NB4 (cell line): ENCODE results near the gene PGR.

Experiments used
- DNase-seq: peaks from one replicate; pipeline ENCODE4 v3.0.0; 2010; ENCODE audit warnings: low read depth
- H3K4me3 ChIP-seq: one replicate; pipeline ENCODE4 v1.5.1; 2011; ENCODE audit warnings: mild to moderate bottlenecking, low read depth, low read length, moderate library complexity
- MYC ChIP-seq: IDR thresholded peaks from 2 replicates; pipeline ENCODE4 v1.6.1; 2011; ENCODE audit warnings: low read depth, low read length
- POLR2A ChIP-seq: IDR thresholded peaks from 2 replicates; pipeline ENCODE4 v1.6.1; 2011; ENCODE audit warnings: mild to moderate bottlenecking; ENCODE audit not compliant: insufficient read length; ENCODE audit errors: extremely low read depth
- TF ChIP-seq, protein P1 (sequence below): IDR thresholded peaks from 2 replicates; pipeline ENCODE4 v1.6.1; 2011; ENCODE audit warnings: low read depth, low read length
- TF ChIP-seq, protein P2 (sequence below): IDR thresholded peaks from one replicate; pipeline ENCODE4 v1.5.1; 2012; ENCODE audit warnings: low read depth, low read length

The PGR gene

DNA sequence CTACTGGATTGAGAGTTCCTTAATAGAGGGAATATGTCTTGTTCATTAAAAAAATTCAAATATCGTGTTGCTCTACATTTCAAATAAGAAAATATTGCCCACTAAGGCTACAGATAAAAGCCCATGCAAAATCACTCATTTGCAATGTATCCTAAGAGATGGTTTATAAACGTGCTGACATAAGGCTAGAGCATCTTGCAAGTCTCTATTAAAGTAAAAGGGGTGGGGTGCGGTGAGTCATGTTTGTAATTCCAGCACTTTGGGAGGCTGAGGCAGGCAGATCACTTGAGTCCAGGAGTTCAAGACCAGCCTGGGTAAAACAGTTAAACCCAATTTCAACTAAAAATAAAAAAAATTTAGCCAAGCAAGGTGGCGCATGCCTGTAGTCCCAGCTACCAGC, 70.3 kb downstream of the PGR start:
- TF ChIP-seq MYC (no peak), POLR2A (no peak)
- TF ChIP-seq, protein P1, sequence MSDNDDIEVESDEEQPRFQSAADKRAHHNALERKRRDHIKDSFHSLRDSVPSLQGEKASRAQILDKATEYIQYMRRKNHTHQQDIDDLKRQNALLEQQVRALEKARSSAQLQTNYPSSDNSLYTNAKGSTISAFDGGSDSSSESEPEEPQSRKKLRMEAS: no peak
- TF ChIP-seq, protein P2, sequence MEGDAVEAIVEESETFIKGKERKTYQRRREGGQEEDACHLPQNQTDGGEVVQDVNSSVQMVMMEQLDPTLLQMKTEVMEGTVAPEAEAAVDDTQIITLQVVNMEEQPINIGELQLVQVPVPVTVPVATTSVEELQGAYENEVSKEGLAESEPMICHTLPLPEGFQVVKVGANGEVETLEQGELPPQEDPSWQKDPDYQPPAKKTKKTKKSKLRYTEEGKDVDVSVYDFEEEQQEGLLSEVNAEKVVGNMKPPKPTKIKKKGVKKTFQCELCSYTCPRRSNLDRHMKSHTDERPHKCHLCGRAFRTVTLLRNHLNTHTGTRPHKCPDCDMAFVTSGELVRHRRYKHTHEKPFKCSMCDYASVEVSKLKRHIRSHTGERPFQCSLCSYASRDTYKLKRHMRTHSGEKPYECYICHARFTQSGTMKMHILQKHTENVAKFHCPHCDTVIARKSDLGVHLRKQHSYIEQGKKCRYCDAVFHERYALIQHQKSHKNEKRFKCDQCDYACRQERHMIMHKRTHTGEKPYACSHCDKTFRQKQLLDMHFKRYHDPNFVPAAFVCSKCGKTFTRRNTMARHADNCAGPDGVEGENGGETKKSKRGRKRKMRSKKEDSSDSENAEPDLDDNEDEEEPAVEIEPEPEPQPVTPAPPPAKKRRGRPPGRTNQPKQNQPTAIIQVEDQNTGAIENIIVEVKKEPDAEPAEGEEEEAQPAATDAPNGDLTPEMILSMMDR: no peak
- no peak overlapping the region for H3K4me3 ChIP-seq
- no peak for DNase-seq

DNA sequence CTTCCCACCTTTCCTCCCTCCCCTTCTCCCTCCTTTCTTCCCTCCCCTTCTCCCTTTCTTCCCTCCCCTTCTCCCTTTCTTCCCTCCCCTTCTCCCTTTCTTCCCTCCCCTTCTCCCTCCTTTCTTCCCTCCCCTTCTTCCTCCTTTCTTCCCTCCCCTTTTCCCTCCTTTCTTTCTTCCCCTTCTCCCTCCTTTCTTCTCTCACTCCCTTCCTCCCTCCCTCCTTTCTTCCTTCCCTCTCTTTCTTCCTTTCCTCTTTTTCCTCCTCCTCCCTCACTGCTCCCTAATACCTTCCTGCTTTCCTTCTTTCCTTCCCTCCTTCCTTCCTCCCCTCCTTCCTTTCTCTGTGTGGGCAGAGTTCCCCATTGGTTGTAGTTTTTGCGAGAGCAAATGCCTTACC, 76.1 kb downstream of the PGR start:
- DNase-seq: no peak
- TF ChIP-seq, protein P1: no peak
- TF ChIP-seq, protein P2: no peak
- TF ChIP-seq MYC: no peak
- no peak for TF ChIP-seq POLR2A
- no peak overlapping the region for H3K4me3 ChIP-seq

DNA sequence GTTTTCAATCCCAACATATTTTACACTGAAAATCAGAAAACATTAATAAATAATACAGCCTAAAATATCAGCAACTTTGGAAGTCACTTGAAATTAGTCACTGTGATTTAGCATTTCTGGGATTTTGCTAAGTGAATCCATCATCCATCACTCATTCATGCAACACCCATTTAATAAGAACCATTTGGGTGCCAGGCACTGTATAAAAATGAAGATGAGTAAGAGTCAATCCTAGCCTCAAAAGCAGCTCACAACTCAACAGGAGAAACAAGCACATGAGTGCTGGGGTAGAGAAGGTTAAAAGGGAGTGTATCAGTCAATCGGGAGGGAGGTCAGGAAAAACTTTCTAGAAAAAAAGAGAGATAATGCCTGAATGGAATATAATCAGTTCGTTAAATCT, 77.9 kb downstream of the PGR start:
- H3K4me3 ChIP-seq: no peak overlapping the region
- DNase-seq: no peak
- TF ChIP-seq, protein P1: no peak
- no peak for TF ChIP-seq MYC
- TF ChIP-seq, protein P2: no peak
- TF ChIP-seq POLR2A: no peak

DNA sequence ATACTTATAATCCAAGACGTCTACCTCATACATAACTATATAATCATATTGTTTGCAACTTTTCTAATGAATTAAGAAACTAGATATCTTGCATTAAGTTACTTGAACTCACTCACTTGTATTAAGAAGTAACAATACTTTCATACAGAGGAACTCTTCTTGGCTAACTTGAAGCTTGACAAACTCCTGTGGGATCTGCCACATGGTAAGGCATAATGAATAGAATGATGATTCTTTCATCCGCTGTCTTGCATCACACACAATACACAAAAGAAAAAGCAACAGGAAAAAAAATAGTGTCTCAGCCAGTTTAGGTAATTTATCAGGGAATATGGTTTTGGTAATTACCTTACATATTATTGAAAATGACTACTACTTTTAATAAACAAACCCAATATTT, 79.8 kb downstream of the PGR start:
- no peak overlapping the region for H3K4me3 ChIP-seq
- DNase-seq: no peak
- TF ChIP-seq, protein P1: no peak
- no peak for TF ChIP-seq POLR2A
- no peak for TF ChIP-seq MYC
- TF ChIP-seq, protein P2: no peak

DNA sequence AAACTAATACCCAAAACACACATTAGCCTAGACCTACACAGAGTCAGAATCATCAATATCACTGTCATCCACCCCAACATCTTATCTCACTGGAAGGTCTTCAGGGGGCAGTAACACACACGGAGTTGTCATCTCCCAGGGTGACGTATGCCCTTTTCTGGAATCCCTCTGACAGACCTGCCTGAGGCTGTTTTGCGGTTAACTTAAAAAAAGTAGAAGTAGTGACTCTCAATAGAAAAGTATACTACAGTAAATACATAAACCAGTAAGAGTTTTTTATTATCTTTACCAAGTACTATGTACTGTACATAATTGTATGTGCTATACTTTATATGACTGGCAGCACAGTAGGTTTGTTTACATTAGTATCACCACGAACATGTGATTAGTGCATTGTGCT, 80.5 kb downstream of the PGR start:
- H3K4me3 ChIP-seq: no peak overlapping the region
- TF ChIP-seq, protein P2: no peak
- TF ChIP-seq, protein P1: no peak
- no peak for TF ChIP-seq POLR2A
- no peak for DNase-seq

DNA sequence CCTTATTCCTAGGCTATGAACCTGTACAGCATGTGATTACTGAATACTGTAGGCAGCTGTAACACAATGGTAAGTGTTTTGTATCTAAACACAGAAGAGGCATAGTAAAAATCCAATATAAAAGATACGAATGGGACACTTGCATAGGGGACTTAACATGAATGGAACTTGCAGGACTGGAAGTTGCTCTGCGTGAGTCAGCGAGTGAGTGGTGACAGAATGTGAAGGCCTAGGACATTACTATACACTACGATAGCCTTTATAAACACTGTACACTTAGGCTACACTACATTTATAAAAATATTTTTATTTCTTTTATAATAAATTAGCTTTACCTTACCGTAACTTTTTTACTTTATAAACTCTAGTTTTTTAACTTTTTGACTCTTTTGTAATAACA, 81.1 kb downstream of the PGR start:
- no peak overlapping the region for H3K4me3 ChIP-seq
- DNase-seq: no peak
- TF ChIP-seq POLR2A: no peak
- TF ChIP-seq, protein P1: no peak
- TF ChIP-seq, protein P2: no peak
- TF ChIP-seq MYC: no peak
